AG04450 (cell line): ENCODE data around the gene LRRK2. TPM values are rescaled to one million over a fixed set of nuclear protein-coding genes. Genes with fewer than 3 reads are reported as not detected.

ENCODE experiments used
- CTCF ChIA-PET: fragments of 300-600, 350-600 bp; formaldehyde crosslinking; extraction: SDS; loops from one replicate; lab custom pipeline; 2022; ENCODE audit warnings: antibody characterized with exemption, inconsistent platforms; lab: Charles Lee
- POLR2A ChIA-PET: fragments of 350-600 bp; formaldehyde crosslinking; extraction: SDS; loops from one replicate; lab custom pipeline; 2021; ENCODE audit warnings: antibody characterized with exemption, inconsistent platforms; lab: Yijun Ruan, JAX
- DNase-seq: peaks from one replicate; pipeline ENCODE4 v3.0.0-alpha.2; 2011; ENCODE audit warnings: low read depth, low spot score
- H3K27ac ChIP-seq: one replicate; pipeline ENCODE4 v1.5.1; 2012; ENCODE audit warnings: low read depth, low read length, control low read depth
- H3K27me3 ChIP-seq: one replicate; pipeline ENCODE4 v1.6.0; 2012; ENCODE audit warnings: low read length; ENCODE audit not compliant: control insufficient read depth, insufficient read depth
- H3K4me3 ChIP-seq: 2 replicates; pipeline ENCODE4 v1.5.1; 2011; ENCODE audit warnings: mild to moderate bottlenecking, low read depth, low read length, control low read depth
- H3K9me3 ChIP-seq: 2 replicates; pipeline ENCODE4 v1.5.1; 2012; ENCODE audit warnings: low read length; ENCODE audit not compliant: control insufficient read depth, insufficient read depth
- CTCF ChIP-seq: IDR thresholded peaks from 2 replicates; pipeline ENCODE4 v1.5.1; 2011; ENCODE audit warnings: low read depth, low read length, control low read depth, inconsistent platforms
- polyA plus RNA-seq: library from polyadenylated mRNA; depleted of rRNA; stranded (reverse); fragments of >200 nt; gene quantifications from 2 replicates; pipeline ENCODE4 v1.2.3, GENCODE V29; 2011

The LRRK2 gene
- polyA plus RNA-seq, 1 experiment, result 2.6 TPM

GRCh38 chr12:40315375-40315774, 90.6 kb downstream of the LRRK2 start:
- no peak overlapping the region for H3K4me3 ChIP-seq
- POLR2A ChIA-PET, result no interaction called here
- H3K9me3 ChIP-seq, result no peaks in the 10 kb centered on the region
- no peak overlapping the region for H3K27ac ChIP-seq
- CTCF ChIA-PET, result interaction anchor here (1.2 to 2.6 kb wide), 4 partner anchors 9 to 304 kb away, joined by 3 to 28 read pairs (median 3); no protein-coding TSS in a partner anchor
- no peak for DNase-seq
- H3K27me3 ChIP-seq, result no peaks in the 10 kb centered on the region
- TF ChIP-seq CTCF, result no peak

GRCh38 chr12:40324261-40324660, 99.5 kb downstream of the LRRK2 start:
- no peak for TF ChIP-seq CTCF
- no peak for DNase-seq
- ChIA-PET CTCF (interaction anchor here (1.0 to 1.8 kb wide), 3 partner anchors 8 to 13 kb away, joined by 3 to 5 read pairs (median 3); no protein-coding TSS in a partner anchor), POLR2A (no interaction called here)
- Histone ChIP-seq H3K9me3 (no peaks in the 10 kb centered on the region), H3K27ac (no peak overlapping the region), H3K27me3 (no peaks in the 10 kb centered on the region), H3K4me3 (no peak overlapping the region)

GRCh38 chr12:40325349-40325960, 100.7 kb downstream of the LRRK2 start:
- no peaks in the 10 kb centered on the region for H3K9me3 ChIP-seq
- no peak for DNase-seq
- TF ChIP-seq CTCF, result peak; percentile 50
- POLR2A ChIA-PET, result no interaction called here
- CTCF ChIA-PET, result interaction anchor here (0.7 to 1.8 kb wide), 7 partner anchors 9 to 66 kb away, joined by 3 to 5 read pairs (median 3); no protein-coding TSS in a partner anchor
- H3K27ac ChIP-seq, result no peak overlapping the region
- H3K4me3 ChIP-seq, result no peak overlapping the region
- H3K27me3 ChIP-seq, result no peaks in the 10 kb centered on the region

- Histone ChIP-seq H3K27me3 (no peaks in the 10 kb centered on the region), H3K4me3 (no peak overlapping the region), H3K27ac (no peak overlapping the region), H3K9me3 (no peaks in the 10 kb centered on the region)
- POLR2A ChIA-PET, result no interaction called here
- CTCF ChIA-PET, result interaction anchor here (1.2 kb wide), 1 partner anchor 11 kb away, joined by 4 read pairs; no protein-coding TSS in a partner anchor
- no peak for TF ChIP-seq CTCF
- no peak for DNase-seq
Measured at GRCh38 chr12:40327535-40327934, 102.7 kb downstream of the LRRK2 start.

GRCh38 chr12:40330180-40330579, 105.4 kb downstream of the LRRK2 start:
- POLR2A ChIA-PET, result no interaction called here
- no peak overlapping the region for H3K27ac ChIP-seq
- H3K27me3 ChIP-seq, result no peaks in the 10 kb centered on the region
- CTCF ChIA-PET, result interaction anchor here (0.9 kb wide), 1 partner anchor 222 kb away, joined by 3 read pairs; no protein-coding TSS in a partner anchor
- TF ChIP-seq CTCF, result no peak
- H3K4me3 ChIP-seq, result no peak overlapping the region
- DNase-seq, result no peak
- H3K9me3 ChIP-seq, result no peaks in the 10 kb centered on the region
